PC-3 (cell line): ENCODE results near the gene PRDM15.

Experiments
- CTCF ChIP-seq: fragments of 300-600 bp; sonication (generic); conservative IDR thresholded peaks from 2 replicates; pipeline ENCODE4 v1.5.1; 2017; ENCODE audit warnings: antibody characterized with exemption, low read depth, mild to moderate bottlenecking, low read length
- EZH2 ChIP-seq: fragments of 300-600 bp; sonication (generic); IDR thresholded peaks from one replicate; pipeline ENCODE4 v1.6.1; 2017; ENCODE audit warnings: antibody characterized with exemption, mild to moderate bottlenecking, low read length; ENCODE audit not compliant: unreplicated experiment
- EZH2phosphoT487 ChIP-seq: fragments of 300-600 bp; sonication (generic); IDR thresholded peaks from 2 replicates; pipeline ENCODE4 v1.6.1; 2018; ENCODE audit warnings: mild to moderate bottlenecking, antibody characterized with exemption, low read length, borderline replicate concordance

GRCh38 chr21:41749286-41749685, 129.9 kb downstream of the PRDM15 start:
- TF ChIP-seq CTCF (no peak), EZH2 (no peak), EZH2phosphoT487 (no peak)
